ENCODE measurements around the gene LMNTD1. TPM values are rescaled to one million over a fixed set of nuclear protein-coding genes. Genes with fewer than 3 reads are reported as not detected.

LMNTD1 gene
- polyA plus RNA-seq, 1 of the 3 experiments (the other 2 are of a cell fraction) = 0.20 TPM

GRCh38 chr12:25447046-25447445 is 106.0 kb downstream of the LMNTD1 start:
- CTCF ChIA-PET = no interaction called here
- no peaks in the 10 kb centered on the region for H4K20me1 ChIP-seq (ENCODE audit: insufficient read depth)
- H3K27ac ChIP-seq (ENCODE audit: low read depth in 2 of 2, low read length in 1 of 2) = no peak overlapping the region
- H3F3A ChIP-seq (replicated peaks; ENCODE audit: insufficient read depth) = no peaks in the 10 kb centered on the region
- H3K4me3 ChIP-seq (ENCODE audit: low read depth in 2 of 2, low read length in 1 of 2) = no peak overlapping the region
- H2AFZ ChIP-seq (ENCODE audit: low read depth) = no peak overlapping the region
- DNase-seq = no peak
- no peaks in the 10 kb centered on the region for H3K27me3 ChIP-seq (ENCODE audit: insufficient read depth)
- no peaks in the 10 kb centered on the region for H3K79me2 ChIP-seq (ENCODE audit: insufficient read depth)
- WGBS (ENCODE audit: low lambda C conversion rate) = 87% methylated on average over 3 of the region's 3 CpGs
- H3K9me3 ChIP-seq = no peaks in the 10 kb centered on the region
- POLR2A ChIA-PET = no interaction called here
- TF ChIP-seq CTCF (IDR thresholded peaks at IDR 0.05) (no peak), FOSL2 (IDR thresholded peaks at IDR 0.05; ENCODE audit: borderline replicate concordance, low read depth) (no peak), EZH2phosphoT487 (IDR thresholded peaks at IDR 0.05; ENCODE audit: borderline replicate concordance, low read depth) (no peak), TCF12 (IDR thresholded peaks at IDR 0.05) (no peak), MEF2A (IDR thresholded peaks at IDR 0.05; ENCODE audit: borderline replicate concordance, low read depth) (no peak), RCOR1 (IDR thresholded peaks at IDR 0.05; ENCODE audit: low read length) (no peak), YY1 (IDR thresholded peaks at IDR 0.05; ENCODE audit: low read depth) (no peak), IRF3 (IDR thresholded peaks at IDR 0.05; ENCODE audit: low read depth, low read length) (no peak), TAF1 (IDR thresholded peaks at IDR 0.05; ENCODE audit: borderline replicate concordance, low read depth, low read length) (no peak), SIN3A (IDR thresholded peaks at IDR 0.05; ENCODE audit: borderline replicate concordance, low read depth, low read length) (no peak), USF1 (IDR thresholded peaks at IDR 0.05; ENCODE audit: borderline replicate concordance, low read depth) (no peak), ZBTB33 (IDR thresholded peaks at IDR 0.05; ENCODE audit: borderline replicate concordance, low read depth) (no peak), NRF1 (IDR thresholded peaks at IDR 0.05; ENCODE audit: low read depth, low read length) (no peak), RFX5 (IDR thresholded peaks at IDR 0.05; ENCODE audit: low read length) (no peak), MXI1 (IDR thresholded peaks at IDR 0.05; ENCODE audit: low read depth, low read length) (no peak), RXRA (IDR thresholded peaks at IDR 0.05; ENCODE audit: borderline replicate concordance, low read depth) (no peak), CHD2 (IDR thresholded peaks at IDR 0.05; ENCODE audit: low read length, partially characterized antibody) (no peak), FOXM1 (IDR thresholded peaks at IDR 0.05; ENCODE audit: low read depth) (no peak), GABPA (IDR thresholded peaks at IDR 0.05; ENCODE audit: low read depth) (no peak), RAD21 (IDR thresholded peaks at IDR 0.05; ENCODE audit: low read length) (no peak)
- H3K4me2 ChIP-seq = no peak overlapping the region
- no peaks in the 10 kb centered on the region for H3K36me3 ChIP-seq (replicated peaks in 1 of 2; ENCODE audit: control insufficient read depth in 1 of 2, insufficient read depth in 2 of 2, low read length in 1 of 2)
- H3K9ac ChIP-seq = no peak overlapping the region
- no peaks in the 10 kb centered on the region for H3K9me2 ChIP-seq
- no peaks in the 10 kb centered on the region for H3K4me1 ChIP-seq (ENCODE audit: control insufficient read depth in 1 of 2, insufficient read depth in 2 of 2, low read depth in 1 of 2, low read length in 1 of 2)
